Aorta (tissue), 5 donors: Measurements from ENCODE around the gene PCDHGC4. TPM values are rescaled to one million over a fixed set of nuclear protein-coding genes. Genes with fewer than 3 reads are reported as not detected.

ENCODE experiments used
- ATAC-seq: fragments of 200-7000 bp; cut with Tn5 transposase; one replicate; pipeline ENCODE4 v1.9.1; 2022; ENCODE audit warnings: moderate library complexity; ENCODE audit not compliant: low FRiP score
- DNase-seq, 2 donors: peaks; one replicate each; pipeline ENCODE4 v3.0.0-alpha.2; 2020
- H3K27ac ChIP-seq, 2 donors: one replicate each; pipeline ENCODE4 v1.5.1; 2013; ENCODE audit warnings: low read length in 2 of 2, mild to moderate bottlenecking in 2 of 2, moderate library complexity in 2 of 2, control low read depth in 1 of 2, inconsistent platforms in 1 of 2, low read depth in 1 of 2
- H3K27me3 ChIP-seq, 2 donors: one replicate each; pipeline ENCODE4 v1.6.1; 2013; ENCODE audit warnings: control low read depth in 1 of 2, low read length in 1 of 2, mild to moderate bottlenecking in 1 of 2, moderate library complexity in 1 of 2; ENCODE audit not compliant: insufficient read depth in 2 of 2, control insufficient read depth in 1 of 2
- H3K36me3 ChIP-seq, 2 donors: one replicate each; pipeline ENCODE4 v1.6.1; 2013; ENCODE audit warnings: control low read depth in 1 of 2, low read length in 1 of 2, mild to moderate bottlenecking in 1 of 2; ENCODE audit not compliant: insufficient read depth in 2 of 2, control insufficient read depth in 1 of 2
- H3K4me1 ChIP-seq, 2 donors: one replicate each; pipeline ENCODE4 v1.6.1; 2013; ENCODE audit warnings: low read length in 2 of 2, control low read depth in 1 of 2, mild to moderate bottlenecking in 1 of 2, moderate library complexity in 1 of 2; ENCODE audit not compliant: insufficient read depth in 2 of 2, control insufficient read depth in 1 of 2
- H3K4me3 ChIP-seq, 2 donors: one replicate each; pipeline ENCODE4 v1.5.1; 2013; ENCODE audit warnings: low read length in 2 of 2, control low read depth in 1 of 2, mild to moderate bottlenecking in 1 of 2
- H3K9me3 ChIP-seq: one replicate; pipeline ENCODE4 v1.6.1; 2013; ENCODE audit warnings: mild to moderate bottlenecking, low read length; ENCODE audit not compliant: control insufficient read depth
- WGBS, 2 donors: extraction: QIAGEN DNeasy Blood & Tissue Kit; methylation state at CpG; one replicate each; pipeline ENCODE4 v1.1.7; 2013; 5-methylcytosine and 5-hydroxymethylcytosine counted together
- intact Hi-C, 2 donors: fragments of 100-400 bp; cut with DNase I; formaldehyde crosslinking; loops; one replicate each; pipeline versions ENCODE4 v1.14.2 to v1.15.0; 2022
- polyA plus RNA-seq, 2 donors: library from polyadenylated mRNA; stranded (reverse); fragments of 200-250 nt; gene quantifications; one replicate each; pipeline ENCODE4 v1.2.3, GENCODE V29; 2013
- total RNA-seq, 2 donors: library from RNA; stranded (reverse); fragmentation: NEBNext Ultra II Directional; extraction: Animal tissue kit (Norgen Biotek cat#: 25700); gene quantifications; one replicate each; pipeline ENCODE4 v1.2.1, GENCODE V29; 2021
- donor health status: healthy with polysubstance abuse.
- donor health status: Bipolar disorder and iron deficiency.
- donor health status: DM: no; HTN: no; CAD: no.
- donor health status: DM: no; HTN: no; CAD: no.
- donor health status: DM: yes; HTN: yes; CAD: no.

PCDHGC4 gene
- total and polyA plus RNA-seq, 4 donors, result 0.05 to 6.1 (median 1.6) TPM

GRCh38 chr5:141517880-141518617, 33.2 kb downstream of the PCDHGC4 start:
- Histone ChIP-seq H3K4me3 (no peak overlapping the region), H3K27me3 (no peaks in the 10 kb centered on the region), H3K9me3 (no peaks in the 10 kb centered on the region), H3K36me3 (peaks cover 0 to 1% of the 10 kb centered on the region in 2 donors), H3K4me1 (peaks cover 2 to 14% of the 10 kb centered on the region in 2 donors), H3K27ac (no peak overlapping the region)
- 90% methylated on average over 11 of the region's 11 CpGs for WGBS, 2 donors
- no peak for ATAC-seq
- no peak for DNase-seq
- intact Hi-C loops, result no loop called here

GRCh38 chr5:141518618-141519015, 33.8 kb downstream of the PCDHGC4 start:
- no peaks in the 10 kb centered on the region for H3K27me3 ChIP-seq
- H3K4me3 ChIP-seq, result no peak overlapping the region
- H3K4me1 ChIP-seq, result peaks cover 2 to 14% of the 10 kb centered on the region in 2 donors
- peaks cover 0 to 1% of the 10 kb centered on the region in 2 donors for H3K36me3 ChIP-seq
- 96 to 100% methylated on average over 1 of the region's 1 CpG for WGBS, 2 donors
- H3K9me3 ChIP-seq, result no peaks in the 10 kb centered on the region
- H3K27ac ChIP-seq, result no peak overlapping the region
- no peak for DNase-seq
- ATAC-seq, result no peak
- intact Hi-C loops, result no loop called here

- peaks cover 0 to 1% of the 10 kb centered on the region in 2 donors for H3K36me3 ChIP-seq
- intact Hi-C loops, result loop anchor here in 1 of 2 donors (5.0 to 10.0 kb wide), 2 partner anchors 42 to 105 kb away; partner anchors contain the start of genes PCDHGA10 and PCDHGB7
- H3K4me3 ChIP-seq, result no peak overlapping the region
- peaks cover 0 to 14% of the 10 kb centered on the region in 2 donors for H3K4me1 ChIP-seq
- 74 to 76% methylated on average over 3 of the region's 3 CpGs for WGBS, 2 donors
- ATAC-seq (no peak), DNase-seq (no peak)
- no peaks in the 10 kb centered on the region for H3K27me3 ChIP-seq
- no peak overlapping the region for H3K27ac ChIP-seq
- no peaks in the 10 kb centered on the region for H3K9me3 ChIP-seq
Measured at GRCh38 chr5:141519605-141520565, 35.1 kb downstream of the PCDHGC4 start.

DNA sequence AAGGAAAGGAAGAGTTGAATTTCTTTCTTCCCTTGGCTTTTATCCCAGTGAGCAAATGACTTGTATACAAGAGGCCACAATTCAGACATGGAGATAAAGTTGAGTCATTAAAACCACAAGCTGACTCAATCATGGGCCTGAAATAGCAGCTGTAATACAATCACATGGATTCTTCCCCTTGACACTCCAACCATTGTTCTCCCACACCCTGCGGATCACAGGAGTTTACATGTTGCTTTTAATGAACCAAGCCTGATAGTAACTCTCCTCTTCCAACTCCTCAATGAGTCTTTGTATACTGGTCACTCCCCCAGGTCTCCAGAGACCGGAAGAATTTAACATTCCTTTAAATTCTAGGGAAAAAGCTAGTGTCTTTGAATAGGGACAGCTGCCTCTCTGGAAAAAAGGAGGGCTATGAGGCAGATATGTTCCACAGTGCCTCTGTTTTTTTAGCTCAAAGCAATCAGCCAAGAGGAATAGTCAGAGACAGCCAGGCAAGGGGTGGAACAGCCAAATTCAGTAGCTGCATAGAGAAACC, 36.5 kb downstream of the PCDHGC4 start:
- Histone ChIP-seq H3K4me3 (no peak overlapping the region), H3K9me3 (no peaks in the 10 kb centered on the region), H3K4me1 (peaks cover 0 to 2% of the 10 kb centered on the region in 2 donors), H3K36me3 (peaks cover 2 to 5% of the 10 kb centered on the region in 2 donors), H3K27ac (peak overlapping the region; percentile 3 to 23), H3K27me3 (no peaks in the 10 kb centered on the region)
- ATAC-seq, result peak; percentile 45
- intact Hi-C loops, result loop anchor here in 1 of 2 donors (5.0 to 10.0 kb wide), 2 partner anchors 41 to 107 kb away; partner anchors contain the start of genes PCDHGA10 and PCDHGB7
- 33 to 39% methylated on average over 2 of the region's 2 CpGs for WGBS, 2 donors
- DNase-seq, result no peak

DNA sequence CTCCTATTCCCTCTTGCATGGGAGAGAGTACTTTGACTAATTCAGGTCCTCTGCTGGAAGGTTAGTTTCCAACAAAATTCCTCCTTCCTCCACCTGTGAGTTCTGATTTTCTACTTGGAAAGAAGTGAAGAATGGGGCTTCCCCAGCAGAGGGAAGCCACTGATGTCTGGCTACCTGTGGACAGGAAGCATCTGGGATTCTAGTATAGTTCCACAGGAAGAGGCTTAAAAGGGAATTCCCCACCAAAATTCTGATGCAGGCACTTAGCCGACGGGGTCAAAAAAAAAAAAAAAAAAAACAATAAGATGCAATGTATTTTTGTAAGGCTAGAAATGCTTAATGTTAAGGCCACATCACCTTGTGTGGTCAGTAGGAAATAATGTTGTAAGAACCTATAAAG, 37.5 kb downstream of the PCDHGC4 start:
- WGBS, 2 donors, result 47 to 51% methylated on average over 2 of the region's 2 CpGs
- H3K27me3 ChIP-seq, result no peaks in the 10 kb centered on the region
- ATAC-seq (no peak), DNase-seq (no peak)
- no peaks in the 10 kb centered on the region for H3K9me3 ChIP-seq
- intact Hi-C loops, result loop anchor here in 1 of 2 donors (5.0 to 10.0 kb wide), 2 partner anchors 40 to 108 kb away; partner anchors contain the start of genes PCDHGA10 and PCDHGB7
- peaks cover 2 to 8% of the 10 kb centered on the region in 2 donors for H3K36me3 ChIP-seq
- H3K4me3 ChIP-seq, result no peak overlapping the region
- H3K4me1 ChIP-seq, result no peaks in the 10 kb centered on the region
- no peak overlapping the region for H3K27ac ChIP-seq

DNA sequence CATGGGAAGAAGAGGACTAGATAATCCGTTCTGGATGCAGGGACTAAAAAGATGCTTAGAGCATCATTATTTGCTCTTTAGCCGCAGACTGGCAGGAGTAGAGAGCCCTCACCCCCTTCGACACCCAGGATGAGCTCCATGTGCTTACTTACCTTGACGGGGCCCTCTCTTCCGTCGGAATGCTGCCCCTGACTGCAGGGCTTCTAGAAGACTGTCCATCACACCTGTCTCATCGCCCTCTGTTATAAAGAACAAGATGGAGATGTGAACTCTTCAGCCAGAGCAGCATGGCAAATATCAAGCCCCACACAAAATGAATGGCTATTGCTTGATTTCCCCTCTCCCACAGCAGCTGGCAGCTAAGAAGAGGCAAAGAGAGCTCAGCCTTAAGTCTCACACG, 39.2 kb downstream of the PCDHGC4 start:
- Histone ChIP-seq H3K4me3 (no peak overlapping the region), H3K9me3 (no peaks in the 10 kb centered on the region), H3K27me3 (no peaks in the 10 kb centered on the region), H3K36me3 (peaks cover 2 to 7% of the 10 kb centered on the region in 2 donors), H3K4me1 (no peaks in the 10 kb centered on the region), H3K27ac (peak overlapping the region in 1 of 2 donors; percentile 29)
- no peak for DNase-seq
- WGBS, 2 donors, result 79 to 85% methylated on average over 8 of the region's 8 CpGs
- no peak for ATAC-seq
- intact Hi-C loops, result loop anchor here (2.0 to 10.0 kb wide), 4 partner anchors 35 to 109 kb away; partner anchors contain the start of genes PCDHGA10 (in 1 of the 2), PCDHGB7 (in 1 of the 2) and PCDHGC3 (in 1 of the 2)

- intact Hi-C loops, result loop anchor here (2.0 to 10.0 kb wide), 5 partner anchors 34 to 110 kb away; partner anchors contain the start of genes PCDHGA10 (in 1 of the 2), PCDHGA11 (in 1 of the 2), PCDHGB7 (in 1 of the 2) and PCDHGC3 (in 1 of the 2)
- peak overlapping the region; percentile 29 to 63 for H3K27ac ChIP-seq
- H3K9me3 ChIP-seq, result no peaks in the 10 kb centered on the region
- H3K27me3 ChIP-seq, result no peaks in the 10 kb centered on the region
- DNase-seq (peak; percentile 86 to 93), ATAC-seq (peak; percentile 95)
- peaks cover 2 to 7% of the 10 kb centered on the region in 2 donors for H3K36me3 ChIP-seq
- H3K4me3 ChIP-seq, result no peak overlapping the region
- 29 to 30% methylated on average over 12 of the region's 12 CpGs for WGBS, 2 donors
- no peaks in the 10 kb centered on the region for H3K4me1 ChIP-seq
Measured at GRCh38 chr5:141524604-141525597, 40.1 kb downstream of the PCDHGC4 start.
